GM21447 (cell line): ENCODE results near the gene MRTFB.
A peak's percentile ranks its signal among the peaks of the same experiment; 100 is the strongest.
"Not testable (repeated sequence)": the region's sequence is repeated elsewhere in the genome, so short reads cannot be mapped to it uniquely, and the experiment has no call there.

Source experiments
- ATAC-seq: cut with Tn5 transposase; IDR thresholded peaks from one replicate; pipeline ENCODE4 v1.9.1; 2021; ENCODE audit not compliant: unreplicated experiment

Gene MRTFB, protein sequence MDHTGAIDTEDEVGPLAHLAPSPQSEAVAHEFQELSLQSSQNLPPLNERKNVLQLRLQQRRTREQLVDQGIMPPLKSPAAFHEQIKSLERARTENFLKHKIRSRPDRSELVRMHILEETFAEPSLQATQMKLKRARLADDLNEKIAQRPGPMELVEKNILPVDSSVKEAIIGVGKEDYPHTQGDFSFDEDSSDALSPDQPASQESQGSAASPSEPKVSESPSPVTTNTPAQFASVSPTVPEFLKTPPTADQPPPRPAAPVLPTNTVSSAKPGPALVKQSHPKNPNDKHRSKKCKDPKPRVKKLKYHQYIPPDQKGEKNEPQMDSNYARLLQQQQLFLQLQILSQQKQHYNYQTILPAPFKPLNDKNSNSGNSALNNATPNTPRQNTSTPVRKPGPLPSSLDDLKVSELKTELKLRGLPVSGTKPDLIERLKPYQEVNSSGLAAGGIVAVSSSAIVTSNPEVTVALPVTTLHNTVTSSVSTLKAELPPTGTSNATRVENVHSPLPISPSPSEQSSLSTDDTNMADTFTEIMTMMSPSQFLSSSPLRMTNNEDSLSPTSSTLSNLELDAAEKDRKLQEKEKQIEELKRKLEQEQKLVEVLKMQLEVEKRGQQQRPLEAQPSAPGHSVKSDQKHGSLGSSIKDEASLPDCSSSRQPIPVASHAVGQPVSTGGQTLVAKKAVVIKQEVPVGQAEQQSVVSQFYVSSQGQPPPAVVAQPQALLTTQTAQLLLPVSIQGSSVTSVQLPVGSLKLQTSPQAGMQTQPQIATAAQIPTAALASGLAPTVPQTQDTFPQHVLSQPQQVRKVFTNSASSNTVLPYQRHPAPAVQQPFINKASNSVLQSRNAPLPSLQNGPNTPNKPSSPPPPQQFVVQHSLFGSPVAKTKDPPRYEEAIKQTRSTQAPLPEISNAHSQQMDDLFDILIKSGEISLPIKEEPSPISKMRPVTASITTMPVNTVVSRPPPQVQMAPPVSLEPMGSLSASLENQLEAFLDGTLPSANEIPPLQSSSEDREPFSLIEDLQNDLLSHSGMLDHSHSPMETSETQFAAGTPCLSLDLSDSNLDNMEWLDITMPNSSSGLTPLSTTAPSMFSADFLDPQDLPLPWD

DNA sequence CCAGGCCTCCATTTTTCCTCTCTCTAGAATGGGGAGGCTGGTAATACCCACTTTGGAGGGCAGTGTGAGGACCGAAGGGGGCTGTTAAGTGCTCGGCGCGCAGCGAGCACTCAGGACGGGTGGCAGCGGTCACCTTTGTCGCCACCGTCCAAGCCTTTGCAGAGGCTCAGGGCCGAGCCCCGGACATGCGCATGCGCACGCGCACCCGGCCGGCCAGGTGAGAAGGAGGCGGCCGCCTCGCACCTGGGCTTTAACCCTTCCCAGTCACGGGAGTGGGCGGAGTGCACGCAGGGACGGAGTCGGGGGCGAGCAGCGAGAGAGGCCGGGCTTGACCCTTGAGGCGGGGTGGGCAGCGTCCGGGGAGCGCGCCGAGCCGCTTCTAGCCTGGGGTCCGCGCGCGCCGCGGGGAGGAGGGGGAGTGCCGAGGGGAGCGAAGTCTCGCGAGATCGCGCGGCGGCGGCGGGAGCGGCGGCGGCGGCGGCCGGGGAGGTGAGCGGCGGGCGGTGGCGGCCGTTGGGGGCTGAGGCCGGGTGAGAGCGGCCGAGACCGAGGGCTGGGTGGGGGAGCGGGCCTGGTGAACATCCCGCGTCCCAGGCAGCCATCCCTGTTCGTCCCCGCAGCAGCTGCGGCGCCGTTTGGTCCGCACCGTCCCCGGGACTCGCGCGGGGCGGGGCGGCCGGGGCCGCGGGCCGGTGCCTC, at the start of gene MRTFB:
TSS of gene MRTFB (plus strand) at position 443 of the 699 bp plus-strand sequence. CDS start 69,288 bp downstream, outside the sequence.
- peak; percentile 77 for ATAC-seq

GRCh38 chr16:14023526-14023925, 47.6 kb upstream of the MRTFB start:
- ATAC-seq, result not testable (repeated sequence)

- no peak for ATAC-seq
These were observed 46.8 kb upstream of the MRTFB start for GRCh38 chr16:14024283-14024682.

DNA sequence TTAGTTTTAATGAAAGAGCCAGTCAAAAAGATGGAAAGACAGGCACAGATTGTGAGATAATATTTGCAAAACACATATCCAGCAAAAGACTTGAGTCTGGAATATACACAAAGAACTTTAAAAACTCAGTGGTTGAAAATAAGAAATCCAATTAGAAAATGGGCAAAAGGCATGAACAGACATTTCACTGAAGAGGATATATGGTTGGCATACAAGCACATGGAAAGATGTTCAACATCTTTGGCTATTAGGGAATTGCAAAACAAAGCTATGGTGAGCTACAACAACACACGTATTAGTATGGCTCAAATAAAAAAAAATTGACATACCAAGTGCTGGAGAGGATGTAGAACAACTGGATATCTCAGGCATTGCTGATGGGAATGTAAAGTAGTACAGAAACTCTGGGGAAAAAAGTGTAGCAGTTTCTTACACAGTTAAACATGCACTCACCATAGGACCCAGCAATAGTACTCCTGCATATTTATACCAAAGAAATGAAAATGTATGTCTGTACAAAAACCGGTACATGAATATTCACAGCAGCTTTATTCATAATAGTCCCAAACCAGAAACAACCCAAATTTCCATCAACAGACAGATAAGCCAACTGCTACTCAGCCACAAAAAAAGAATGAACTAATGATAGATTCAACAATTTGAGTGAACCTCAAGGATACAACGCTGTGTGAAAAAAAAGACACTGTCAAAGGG, 44.4 kb upstream of the MRTFB start:
- ATAC-seq, result no peak

- ATAC-seq, result no peak
These were observed 42.9 kb upstream of the MRTFB start for GRCh38 chr16:14028202-14028601.

GRCh38 chr16:14029658-14030057, 41.5 kb upstream of the MRTFB start:
- ATAC-seq, result no peak

- no peak for ATAC-seq
These were observed 36.0 kb upstream of the MRTFB start for GRCh38 chr16:14035092-14035491.

DNA sequence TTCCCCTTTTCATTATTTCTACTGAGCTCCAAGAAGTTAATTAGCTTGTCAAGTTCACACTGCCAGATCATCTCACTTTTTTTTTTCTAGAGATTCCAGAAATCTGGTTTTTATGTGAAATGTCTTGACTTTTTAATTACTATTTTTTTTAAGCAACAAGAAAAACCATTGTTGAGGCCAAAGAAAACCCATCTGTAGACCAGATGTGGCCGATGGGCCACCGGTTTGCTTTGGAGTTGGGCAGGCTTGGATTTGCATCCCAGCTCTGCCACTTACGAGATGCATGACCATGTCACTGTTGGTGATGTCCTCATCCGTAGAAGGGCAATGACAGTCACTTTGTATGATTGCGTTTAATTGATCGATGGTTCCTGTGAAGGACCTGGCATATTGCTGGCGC, 34.2 kb upstream of the MRTFB start:
- ATAC-seq, result no peak

GRCh38 chr16:14037960-14038359, 33.2 kb upstream of the MRTFB start:
- ATAC-seq, result no peak

DNA sequence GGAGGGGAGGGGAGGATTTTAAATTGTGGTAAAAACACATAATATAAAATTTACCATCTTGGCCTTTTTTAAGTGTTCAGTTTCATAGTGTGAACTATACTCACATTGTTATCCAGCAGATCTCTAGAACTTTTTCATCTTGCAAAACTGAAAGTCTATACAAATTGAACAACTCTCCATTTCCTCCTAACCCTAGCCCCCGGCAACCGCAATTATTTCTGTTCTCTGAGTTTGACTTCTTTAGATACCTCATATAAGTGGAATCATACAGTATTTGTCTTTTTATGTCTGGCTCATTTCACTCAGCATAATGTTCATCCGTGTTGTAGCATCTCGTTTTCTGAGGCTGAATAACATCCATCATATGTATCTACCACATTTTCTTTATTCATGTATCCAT, 30.0 kb upstream of the MRTFB start:
- ATAC-seq, result no peak

- ATAC-seq, result no peak
These were observed 28.4 kb upstream of the MRTFB start for GRCh38 chr16:14042706-14043105.

DNA sequence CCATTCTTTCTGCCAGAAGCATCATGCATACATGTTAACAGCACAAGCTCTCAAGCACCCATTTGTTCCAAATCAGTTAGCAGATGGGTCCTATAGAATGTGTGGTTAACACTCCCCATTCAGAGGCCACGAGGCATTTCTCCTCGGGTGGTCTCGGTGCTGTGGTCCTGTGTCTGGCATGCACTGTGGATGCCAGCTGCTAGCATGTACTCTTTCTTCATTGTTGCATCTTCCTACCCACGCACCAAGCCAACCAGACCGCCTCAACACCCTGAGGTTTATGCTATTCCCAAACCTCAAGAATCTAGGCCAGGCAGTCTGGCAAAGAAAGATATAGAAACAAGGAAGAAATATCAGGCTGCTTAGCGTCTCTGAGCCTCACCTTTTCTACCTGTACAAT, 27.8 kb upstream of the MRTFB start:
- ATAC-seq, result no peak

DNA sequence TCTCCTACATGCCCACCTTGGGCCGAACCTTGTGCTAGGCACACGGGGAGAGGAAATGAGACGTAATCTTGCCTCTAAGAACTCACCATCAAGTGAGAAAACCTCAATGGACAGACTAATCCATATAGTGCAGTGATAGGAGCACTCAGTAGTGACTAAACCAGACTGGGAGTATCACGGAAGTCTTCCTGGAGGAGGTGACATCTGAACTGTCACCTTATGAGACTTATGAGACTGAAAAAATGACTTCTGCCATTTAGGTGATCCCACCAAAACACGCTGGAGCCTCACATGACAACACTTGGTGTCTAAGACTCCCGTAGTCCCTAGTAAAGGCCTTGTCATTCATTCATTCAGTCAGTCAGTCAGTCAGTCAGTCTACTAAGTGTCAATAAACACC, 27.3 kb upstream of the MRTFB start:
- ATAC-seq, result no peak

DNA sequence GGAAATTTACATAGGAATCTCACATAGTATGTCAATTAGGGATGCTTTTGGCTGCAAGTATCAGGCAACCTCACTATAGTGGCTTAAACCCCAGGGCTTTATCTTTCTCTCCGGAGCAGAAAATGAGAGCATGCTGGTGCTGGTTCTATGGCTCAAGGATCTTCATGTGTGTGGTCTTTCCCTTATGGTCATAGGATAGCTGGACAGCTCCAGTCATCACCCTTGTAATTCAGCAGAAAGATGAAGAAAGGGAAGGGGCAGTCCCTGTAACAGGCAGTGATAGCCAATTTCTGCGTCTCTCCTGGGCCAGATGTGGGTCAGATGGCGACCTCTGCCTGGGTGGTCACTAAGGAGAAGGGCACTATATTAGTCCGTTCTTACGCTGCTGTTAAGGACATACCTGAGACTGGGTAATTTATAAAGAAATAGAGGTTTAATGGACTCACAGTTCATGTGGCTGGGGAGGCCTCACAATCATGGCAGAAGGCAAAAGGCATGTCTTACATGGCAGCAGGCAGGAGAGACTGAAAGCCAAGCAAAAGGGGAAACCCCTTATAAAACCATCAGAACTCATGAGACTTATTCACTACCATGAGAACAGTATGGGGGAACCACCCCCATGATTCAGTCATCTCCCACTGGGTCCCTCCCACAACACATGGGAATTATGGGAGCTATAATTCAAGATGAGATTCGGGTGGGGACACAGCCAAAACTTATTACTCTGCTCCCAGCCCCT, 23.8 kb upstream of the MRTFB start:
- ATAC-seq, result not testable (repeated sequence)

- ATAC-seq, result no peak
These were observed 20.7 kb upstream of the MRTFB start for GRCh38 chr16:14050291-14051027.

GRCh38 chr16:14051103-14051729, 19.9 kb upstream of the MRTFB start:
- ATAC-seq, result no peak

GRCh38 chr16:14056970-14057369, 14.1 kb upstream of the MRTFB start:
- ATAC-seq, result no peak

DNA sequence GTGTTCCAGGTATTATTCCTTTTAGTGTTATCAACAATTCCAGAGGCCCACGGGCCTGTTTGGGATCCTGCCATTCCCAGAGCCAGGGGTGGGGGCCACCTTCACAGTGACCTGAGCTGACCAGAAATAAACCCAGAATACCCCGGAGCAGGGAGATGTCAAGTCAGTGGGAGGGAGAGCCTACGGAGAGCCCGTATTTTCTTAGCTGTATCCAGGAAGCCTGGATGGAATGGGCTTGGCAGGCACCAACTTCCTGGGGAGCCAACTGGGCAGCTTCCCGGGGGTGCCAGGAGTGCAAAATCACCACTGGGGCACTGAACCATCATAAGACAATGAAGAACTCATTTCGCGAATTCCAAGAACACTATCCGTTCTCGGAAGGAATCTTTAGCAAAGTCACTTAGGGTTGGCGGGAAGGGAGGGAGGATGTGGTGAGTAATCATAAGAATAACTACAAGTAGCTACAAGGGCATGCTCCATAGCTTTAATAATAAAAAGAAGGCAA, 13.2 kb upstream of the MRTFB start:
- ATAC-seq, result no peak
